Activated B cell treated with CpG ODN at 0.5 μM for 24 hours (primary cell): ENCODE data around the gene RASGRF2. TPM values are rescaled to one million over a fixed set of nuclear protein-coding genes. Genes with fewer than 3 reads are reported as not detected.

Source experiments
- ATAC-seq: fragments of 200-7000 bp; cut with Tn5 transposase; one replicate; pipeline ENCODE4 v1.10.0; 2021; ENCODE audit warnings: low read depth, mild to moderate bottlenecking, moderate library complexity
- CTCF ChIA-PET: fragments of 350-600 bp; sonication (Branson Sonifier 250); formaldehyde crosslinking; loops from one replicate; lab custom pipeline; 2021; ENCODE audit warnings: antibody characterized with exemption; lab: Charles Lee
- POLR2A ChIA-PET: fragments of 350-600 bp; sonication (Branson Sonifier 250); formaldehyde crosslinking; loops from one replicate; lab custom pipeline; 2021; ENCODE audit warnings: antibody characterized with exemption; lab: Charles Lee
- DNase-seq: peaks from one replicate; pipeline ENCODE4 v3.0.0; 2022
- H3K27ac Mint-ChIP-seq: one replicate; pipeline ENCODE4 v1.8.0; 2020; ENCODE audit warnings: mixed read lengths
- H3K27me3 Mint-ChIP-seq: one replicate; pipeline ENCODE4 v1.8.0; 2021; ENCODE audit warnings: mixed read lengths
- H3K36me3 Mint-ChIP-seq: one replicate; pipeline ENCODE4 v1.8.0; 2021; ENCODE audit warnings: low read depth, mixed read lengths
- H3K4me1 Mint-ChIP-seq: one replicate; pipeline ENCODE4 v1.8.0; 2021; ENCODE audit warnings: mixed read lengths
- H3K4me3 Mint-ChIP-seq: one replicate; pipeline ENCODE4 v1.8.0; 2020; ENCODE audit warnings: mild to moderate bottlenecking, mixed read lengths
- H3K9me3 Mint-ChIP-seq: one replicate; pipeline ENCODE4 v1.8.0; 2020; ENCODE audit warnings: mixed read lengths
- intact Hi-C: fragments of 100-400 bp; cut with micrococcal nuclease; formaldehyde crosslinking; loops from one replicate; pipeline ENCODE4 v1.15.1; 2024
- total RNA-seq: library from RNA; stranded (reverse); gene quantifications from 2 replicates; pipeline ENCODE4 v1.2.3, GENCODE V29; 2022
- TF ChIP-seq, protein P1 (sequence below): fragments of 200-600 bp; IDR thresholded peaks from one replicate; pipeline ENCODE4 v1.8.0; 2022; ENCODE audit warnings: antibody characterized with exemption, mild to moderate bottlenecking

RASGRF2 gene, protein sequence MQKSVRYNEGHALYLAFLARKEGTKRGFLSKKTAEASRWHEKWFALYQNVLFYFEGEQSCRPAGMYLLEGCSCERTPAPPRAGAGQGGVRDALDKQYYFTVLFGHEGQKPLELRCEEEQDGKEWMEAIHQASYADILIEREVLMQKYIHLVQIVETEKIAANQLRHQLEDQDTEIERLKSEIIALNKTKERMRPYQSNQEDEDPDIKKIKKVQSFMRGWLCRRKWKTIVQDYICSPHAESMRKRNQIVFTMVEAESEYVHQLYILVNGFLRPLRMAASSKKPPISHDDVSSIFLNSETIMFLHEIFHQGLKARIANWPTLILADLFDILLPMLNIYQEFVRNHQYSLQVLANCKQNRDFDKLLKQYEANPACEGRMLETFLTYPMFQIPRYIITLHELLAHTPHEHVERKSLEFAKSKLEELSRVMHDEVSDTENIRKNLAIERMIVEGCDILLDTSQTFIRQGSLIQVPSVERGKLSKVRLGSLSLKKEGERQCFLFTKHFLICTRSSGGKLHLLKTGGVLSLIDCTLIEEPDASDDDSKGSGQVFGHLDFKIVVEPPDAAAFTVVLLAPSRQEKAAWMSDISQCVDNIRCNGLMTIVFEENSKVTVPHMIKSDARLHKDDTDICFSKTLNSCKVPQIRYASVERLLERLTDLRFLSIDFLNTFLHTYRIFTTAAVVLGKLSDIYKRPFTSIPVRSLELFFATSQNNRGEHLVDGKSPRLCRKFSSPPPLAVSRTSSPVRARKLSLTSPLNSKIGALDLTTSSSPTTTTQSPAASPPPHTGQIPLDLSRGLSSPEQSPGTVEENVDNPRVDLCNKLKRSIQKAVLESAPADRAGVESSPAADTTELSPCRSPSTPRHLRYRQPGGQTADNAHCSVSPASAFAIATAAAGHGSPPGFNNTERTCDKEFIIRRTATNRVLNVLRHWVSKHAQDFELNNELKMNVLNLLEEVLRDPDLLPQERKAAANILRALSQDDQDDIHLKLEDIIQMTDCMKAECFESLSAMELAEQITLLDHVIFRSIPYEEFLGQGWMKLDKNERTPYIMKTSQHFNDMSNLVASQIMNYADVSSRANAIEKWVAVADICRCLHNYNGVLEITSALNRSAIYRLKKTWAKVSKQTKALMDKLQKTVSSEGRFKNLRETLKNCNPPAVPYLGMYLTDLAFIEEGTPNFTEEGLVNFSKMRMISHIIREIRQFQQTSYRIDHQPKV (N-terminal part only)
- total RNA-seq, result 0.22 and 0.64 TPM in 2 replicates

DNA sequence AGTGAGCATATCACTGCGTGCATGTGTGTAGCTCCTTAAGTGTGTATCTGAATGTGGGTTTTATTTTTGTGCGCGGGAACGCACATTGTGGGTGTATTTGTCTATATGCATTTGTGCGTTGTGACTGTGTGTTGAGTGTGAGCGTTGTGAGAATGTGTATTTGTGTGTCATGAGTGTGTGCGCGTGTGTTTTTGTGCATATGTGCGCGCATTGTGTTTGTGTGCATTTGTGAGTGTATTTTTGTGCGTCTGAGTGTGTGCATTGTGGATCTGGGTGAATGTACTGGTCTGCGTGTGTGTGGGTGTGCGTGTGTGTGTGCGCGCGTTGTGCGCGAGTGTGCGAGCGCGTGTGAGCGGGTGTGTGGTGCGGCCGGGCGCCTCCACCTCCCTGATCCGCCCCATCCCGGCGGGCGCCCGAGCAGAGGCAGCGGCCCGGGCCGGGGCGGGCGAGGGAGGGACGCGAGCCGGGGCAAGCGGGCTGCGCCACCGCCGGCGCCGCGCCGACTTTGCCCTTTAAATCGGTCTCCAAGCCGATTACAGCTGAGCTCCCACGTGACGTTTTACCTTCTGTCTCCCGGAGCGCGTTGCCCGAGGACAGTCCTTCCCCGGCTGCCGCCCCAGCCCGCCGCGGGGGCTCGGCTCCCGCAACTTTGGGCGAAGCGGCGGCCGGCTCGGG lies at the start of gene RASGRF2:
Gene RASGRF2, plus strand, starts transcription at position 596 of the 675 bp plus-strand sequence. CDS start 376 bp downstream, outside the sequence.
- intact Hi-C loops, result no loop called here
- POLR2A ChIA-PET, result no interaction called here
- DNase-seq, result no peak

DNA sequence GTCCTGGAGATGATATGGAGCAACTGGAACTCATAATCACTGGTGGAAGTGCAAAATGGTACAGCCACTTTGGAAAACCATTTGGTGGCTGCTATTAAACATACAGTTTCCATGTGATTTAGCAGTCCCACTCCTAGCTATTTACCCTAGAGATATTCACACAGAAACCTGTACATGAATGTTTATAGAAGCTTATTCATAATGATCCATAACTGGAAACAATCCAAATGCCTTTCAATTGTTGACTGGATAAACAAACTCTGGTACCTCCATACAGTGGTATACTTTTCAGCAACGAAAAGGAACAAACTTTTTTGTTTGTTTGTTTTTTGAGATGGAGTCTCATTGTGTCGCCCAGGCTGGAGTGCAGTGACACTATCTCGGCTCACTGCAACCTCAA lies 47.7 kb upstream of the RASGRF2 start:
- ChIA-PET CTCF (no interaction called here), POLR2A (no interaction called here)
- H3K36me3 Mint-ChIP-seq, result peaks cover 5% of the 10 kb centered on the region
- intact Hi-C loops, result no loop called here
- H3K4me3 Mint-ChIP-seq, result no peak overlapping the region
- ATAC-seq (no peak), DNase-seq (no peak)
- H3K27ac Mint-ChIP-seq, result no peak overlapping the region
- no peaks in the 10 kb centered on the region for H3K4me1 Mint-ChIP-seq
- H3K27me3 Mint-ChIP-seq, result no peaks in the 10 kb centered on the region
- TF ChIP-seq, protein P1, sequence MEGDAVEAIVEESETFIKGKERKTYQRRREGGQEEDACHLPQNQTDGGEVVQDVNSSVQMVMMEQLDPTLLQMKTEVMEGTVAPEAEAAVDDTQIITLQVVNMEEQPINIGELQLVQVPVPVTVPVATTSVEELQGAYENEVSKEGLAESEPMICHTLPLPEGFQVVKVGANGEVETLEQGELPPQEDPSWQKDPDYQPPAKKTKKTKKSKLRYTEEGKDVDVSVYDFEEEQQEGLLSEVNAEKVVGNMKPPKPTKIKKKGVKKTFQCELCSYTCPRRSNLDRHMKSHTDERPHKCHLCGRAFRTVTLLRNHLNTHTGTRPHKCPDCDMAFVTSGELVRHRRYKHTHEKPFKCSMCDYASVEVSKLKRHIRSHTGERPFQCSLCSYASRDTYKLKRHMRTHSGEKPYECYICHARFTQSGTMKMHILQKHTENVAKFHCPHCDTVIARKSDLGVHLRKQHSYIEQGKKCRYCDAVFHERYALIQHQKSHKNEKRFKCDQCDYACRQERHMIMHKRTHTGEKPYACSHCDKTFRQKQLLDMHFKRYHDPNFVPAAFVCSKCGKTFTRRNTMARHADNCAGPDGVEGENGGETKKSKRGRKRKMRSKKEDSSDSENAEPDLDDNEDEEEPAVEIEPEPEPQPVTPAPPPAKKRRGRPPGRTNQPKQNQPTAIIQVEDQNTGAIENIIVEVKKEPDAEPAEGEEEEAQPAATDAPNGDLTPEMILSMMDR, result no peak
- peaks cover 4% of the 10 kb centered on the region for H3K9me3 Mint-ChIP-seq

More for the DNA sequence above, at the start of gene RASGRF2:
- CTCF ChIA-PET, result no interaction called here
- Mint-ChIP-seq H3K9me3 (no peaks in the 10 kb centered on the region), H3K27me3 (peaks cover 45% of the 10 kb centered on the region), H3K36me3 (no peaks in the 10 kb centered on the region), H3K4me3 (peak within 1 kb of the TSS; percentile 44), H3K27ac (no peak within 1 kb of the TSS), H3K4me1 (peaks cover 11% of the 10 kb centered on the region)
- TF ChIP-seq, protein P1, result no peak
- ATAC-seq, result no peak

DNA sequence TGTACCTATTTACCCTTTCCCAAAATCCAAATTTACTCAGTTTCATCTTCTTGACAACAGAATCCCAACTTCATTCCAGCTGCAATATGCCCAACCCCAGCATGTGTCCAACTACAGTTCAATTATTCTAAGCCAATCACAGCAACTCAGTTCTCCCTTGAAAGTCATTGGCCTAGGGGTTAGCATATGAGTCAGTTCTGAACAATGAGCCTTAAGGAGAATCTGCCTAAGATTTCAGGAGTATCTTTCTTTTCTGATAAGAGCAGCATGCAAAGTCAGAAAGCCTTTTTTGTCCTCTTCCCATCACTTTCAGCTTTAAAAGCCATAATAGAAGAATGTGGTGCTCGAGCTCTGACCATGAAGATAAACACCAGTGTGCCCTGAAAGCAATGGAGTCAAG lies 44.4 kb upstream of the RASGRF2 start:
- H3K36me3 Mint-ChIP-seq, result peaks cover 5% of the 10 kb centered on the region
- peaks cover 4% of the 10 kb centered on the region for H3K9me3 Mint-ChIP-seq
- DNase-seq (no peak), ATAC-seq (no peak)
- TF ChIP-seq, protein P1, result no peak
- H3K4me3 Mint-ChIP-seq, result no peak overlapping the region
- POLR2A ChIA-PET, result no interaction called here
- H3K27ac Mint-ChIP-seq, result no peak overlapping the region
- H3K27me3 Mint-ChIP-seq, result peaks cover 2% of the 10 kb centered on the region
- intact Hi-C loops, result no loop called here
- CTCF ChIA-PET, result no interaction called here
- H3K4me1 Mint-ChIP-seq, result no peaks in the 10 kb centered on the region

DNA sequence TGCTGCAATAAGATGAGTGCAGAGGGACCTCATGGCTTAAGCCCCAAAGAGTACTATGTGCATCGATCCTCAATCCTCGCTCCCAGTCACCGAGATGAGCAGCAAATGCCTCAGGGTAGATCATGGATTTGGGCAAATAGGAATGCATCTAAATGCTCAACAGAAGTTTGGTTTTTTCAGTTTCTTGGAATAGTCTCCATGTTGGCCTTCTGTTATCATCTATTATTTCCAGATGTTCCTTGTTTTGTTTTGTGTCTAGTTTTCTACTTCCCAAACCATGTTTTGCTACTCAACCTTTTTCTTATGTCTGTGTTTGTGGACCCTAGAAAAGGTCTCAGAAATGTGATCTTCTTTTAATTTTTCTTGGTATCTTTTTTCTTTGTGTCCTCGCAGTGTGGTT lies 43.5 kb upstream of the RASGRF2 start:
- TF ChIP-seq, protein P1, result no peak
- peaks cover 3% of the 10 kb centered on the region for H3K36me3 Mint-ChIP-seq
- CTCF ChIA-PET, result no interaction called here
- no peak for ATAC-seq
- H3K4me3 Mint-ChIP-seq, result no peak overlapping the region
- H3K27ac Mint-ChIP-seq, result no peak overlapping the region
- H3K27me3 Mint-ChIP-seq, result peaks cover 2% of the 10 kb centered on the region
- POLR2A ChIA-PET, result no interaction called here
- peaks cover 4% of the 10 kb centered on the region for H3K9me3 Mint-ChIP-seq
- no peaks in the 10 kb centered on the region for H3K4me1 Mint-ChIP-seq
- intact Hi-C loops, result no loop called here
- no peak for DNase-seq
